Activated T-cell treated with anti-CD3 and anti-CD28 coated beads, Interleukin-2, amount 50 U/mL, for 24 hours (primary cell): Measurements from ENCODE around the gene SPRN.
A peak's percentile ranks its signal among the peaks of the same experiment; 100 is the strongest.
"Not testable (repeated sequence)": the region's sequence is repeated elsewhere in the genome, so short reads cannot be mapped to it uniquely, and the experiment has no call there.

Experiments used
- DNase-seq: peaks from one replicate; pipeline ENCODE4 v3.0.0-alpha.2; 2020
- H3K27ac Mint-ChIP-seq: 2 replicates; pipeline ENCODE4 v1.8.0; 2020; ENCODE audit warnings: mild to moderate bottlenecking, mixed read lengths
- H3K27me3 Mint-ChIP-seq: 2 replicates; pipeline ENCODE4 v1.8.0; 2020; ENCODE audit warnings: mixed read lengths
- H3K36me3 Mint-ChIP-seq: 2 replicates; pipeline ENCODE4 v1.8.0; 2020; ENCODE audit warnings: low read depth, mixed read lengths
- H3K4me1 Mint-ChIP-seq: 2 replicates; pipeline ENCODE4 v1.8.0; 2020; ENCODE audit warnings: low read depth, mixed read lengths
- H3K4me3 Mint-ChIP-seq: 2 replicates; pipeline ENCODE4 v1.8.0; 2020; ENCODE audit warnings: mild to moderate bottlenecking, moderate library complexity, mixed read lengths
- H3K9me3 Mint-ChIP-seq: 2 replicates; pipeline ENCODE4 v1.8.0; 2020; ENCODE audit warnings: mixed read lengths

SPRN gene

DNA sequence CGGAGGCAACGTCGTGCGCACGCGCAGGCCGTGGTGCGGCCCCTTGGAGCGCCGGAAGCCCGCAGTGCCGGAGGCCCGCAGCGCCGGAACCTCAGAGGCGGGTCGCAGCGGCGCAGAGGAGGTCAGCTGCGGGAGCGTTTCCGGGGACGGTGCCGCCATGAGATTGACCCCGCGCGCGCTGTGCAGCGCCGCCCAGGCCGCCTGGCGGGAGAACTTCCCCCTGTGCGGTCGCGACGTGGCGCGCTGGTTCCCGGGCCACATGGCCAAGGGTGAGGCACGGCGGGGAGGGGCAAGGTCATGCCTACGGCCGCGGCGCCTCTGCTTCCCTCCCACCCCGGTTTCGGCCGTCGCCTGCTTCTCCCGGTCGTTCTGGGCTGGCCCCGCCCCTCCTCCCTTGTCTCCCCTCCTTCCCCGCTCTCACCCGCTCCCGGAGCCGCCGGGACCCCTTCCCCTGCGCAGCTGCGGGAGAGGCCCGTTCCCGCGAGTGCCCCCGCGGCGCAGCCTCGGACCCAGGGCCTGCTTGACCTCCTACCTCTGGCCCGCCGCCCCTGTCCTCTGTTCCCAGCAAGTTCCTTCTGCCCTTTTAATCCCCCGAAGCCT lies 30.3 kb downstream of the SPRN start, which contains the start of gene MTG1:
Gene MTG1 (plus strand): TSS at position 94 of the 600 bp plus-strand sequence. CDS start 64 bp downstream, at position 158.
- Mint-ChIP-seq H3K4me1 (peaks cover 62% of the 10 kb centered on the region), H3K27me3 (no peaks in the 10 kb centered on the region), H3K9me3 (no peaks in the 10 kb centered on the region), H3K36me3 (peaks cover 47% of the 10 kb centered on the region), H3K4me3 (peak within 1 kb of the TSS; percentile 96), H3K27ac (peak within 1 kb of the TSS; percentile 97)
- DNase-seq, result peak; percentile 98

DNA sequence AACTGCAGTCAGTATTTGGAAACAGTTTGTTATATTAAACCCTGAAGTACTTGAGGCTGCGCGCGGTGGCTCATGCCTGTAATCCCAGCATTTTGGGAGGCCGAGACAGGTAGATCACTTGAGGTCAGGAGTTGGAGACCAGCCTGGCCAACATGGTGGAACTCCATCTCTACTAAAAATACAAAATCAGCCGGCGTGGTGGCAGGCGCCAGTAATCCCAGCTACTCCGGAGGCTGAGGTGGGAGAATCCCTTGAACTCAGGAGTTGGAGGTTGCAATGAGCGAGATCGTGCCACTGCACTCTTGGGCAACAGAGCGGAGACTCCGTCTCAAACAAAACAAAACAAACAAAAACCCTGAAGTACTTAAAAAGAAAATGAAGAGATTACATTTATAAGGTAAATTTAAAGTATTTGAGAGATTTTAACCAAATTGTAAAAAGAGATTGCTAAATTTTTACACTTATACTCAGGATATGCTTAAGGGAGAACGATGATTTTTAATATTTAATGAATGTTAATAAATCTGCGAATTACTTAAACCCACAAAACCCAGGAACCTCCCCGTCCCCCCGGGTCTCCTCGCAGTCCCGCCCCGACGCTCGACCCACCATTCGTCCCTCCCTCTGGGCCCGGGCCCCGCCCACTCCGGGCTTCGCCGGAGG lies 30.9 kb downstream of the SPRN start:
- Mint-ChIP-seq H3K27ac (peak overlapping the region; percentile 75), H3K4me1 (peaks cover 69% of the 10 kb centered on the region), H3K4me3 (peak overlapping the region; percentile 96), H3K9me3 (no peaks in the 10 kb centered on the region), H3K36me3 (peaks cover 40% of the 10 kb centered on the region), H3K27me3 (no peaks in the 10 kb centered on the region)
- no peak for DNase-seq

DNA sequence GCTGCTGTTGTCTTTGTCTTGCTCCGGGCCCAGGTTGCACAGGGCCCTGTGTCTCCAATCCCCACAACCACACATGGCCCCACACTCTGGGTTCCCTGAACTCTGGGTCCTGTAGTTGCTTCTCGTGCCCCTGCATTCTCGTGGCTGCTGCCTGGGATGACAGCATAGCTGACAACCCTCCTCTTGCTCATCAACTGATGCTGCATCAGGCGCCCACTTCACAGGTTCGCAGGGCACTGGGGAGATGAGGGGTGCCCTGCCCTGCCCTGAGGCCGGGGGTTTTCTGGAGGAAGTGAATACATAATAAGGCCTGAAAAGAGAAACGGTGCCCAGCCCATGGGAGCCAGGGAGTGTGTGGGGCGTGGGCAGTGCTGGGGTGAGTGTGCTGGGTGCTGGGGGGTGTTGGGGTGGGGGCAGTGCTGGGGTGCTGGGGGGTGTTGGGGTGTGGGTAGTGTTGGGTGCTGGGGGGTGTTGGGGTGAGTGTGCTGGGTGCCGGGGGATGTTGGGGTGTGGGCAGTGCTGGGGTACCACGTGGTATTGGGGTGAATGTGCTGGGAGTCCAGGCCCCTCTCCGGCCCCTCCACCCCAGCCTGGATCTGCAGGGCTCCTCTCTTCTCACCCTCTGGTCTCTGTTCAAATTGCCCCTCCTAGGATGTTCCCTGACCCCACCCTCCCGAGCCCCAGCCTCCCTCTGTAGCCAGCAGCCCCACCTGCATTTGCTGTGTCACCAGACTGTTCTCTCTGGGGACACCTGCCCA lies 32.5 kb downstream of the SPRN start:
- Mint-ChIP-seq H3K27me3 (no peaks in the 10 kb centered on the region), H3K4me1 (peaks cover 69% of the 10 kb centered on the region), H3K36me3 (peaks cover 25% of the 10 kb centered on the region), H3K27ac (peak overlapping the region; percentile 97), H3K4me3 (peak overlapping the region; percentile 12), H3K9me3 (no peaks in the 10 kb centered on the region)
- DNase-seq, result peak; percentile 48

DNA sequence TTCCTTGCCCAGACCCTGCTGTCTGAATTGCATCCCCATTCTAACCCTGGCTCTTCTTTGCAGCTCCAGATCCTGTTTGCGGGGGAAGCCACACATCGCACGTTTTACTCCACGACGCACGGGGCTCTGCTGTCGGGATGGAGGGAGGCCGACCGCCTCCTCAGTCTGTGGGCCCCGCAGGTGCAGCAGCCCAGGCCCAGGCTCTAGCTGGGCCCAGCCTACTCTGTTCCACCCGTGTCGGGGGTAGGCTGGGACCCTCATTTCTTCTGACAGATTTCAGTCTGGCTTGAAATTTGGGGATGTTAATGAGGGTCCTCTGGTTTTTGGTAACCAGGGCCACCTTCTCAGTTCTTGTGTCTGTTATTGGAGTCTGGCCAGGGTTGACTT lies 33.2 kb downstream of the SPRN start:
- Mint-ChIP-seq H3K36me3 (peaks cover 19% of the 10 kb centered on the region), H3K9me3 (no peaks in the 10 kb centered on the region), H3K4me1 (peaks cover 64% of the 10 kb centered on the region), H3K4me3 (peak overlapping the region; percentile 2), H3K27me3 (no peaks in the 10 kb centered on the region), H3K27ac (peak overlapping the region; percentile 97)
- DNase-seq, result no peak

DNA sequence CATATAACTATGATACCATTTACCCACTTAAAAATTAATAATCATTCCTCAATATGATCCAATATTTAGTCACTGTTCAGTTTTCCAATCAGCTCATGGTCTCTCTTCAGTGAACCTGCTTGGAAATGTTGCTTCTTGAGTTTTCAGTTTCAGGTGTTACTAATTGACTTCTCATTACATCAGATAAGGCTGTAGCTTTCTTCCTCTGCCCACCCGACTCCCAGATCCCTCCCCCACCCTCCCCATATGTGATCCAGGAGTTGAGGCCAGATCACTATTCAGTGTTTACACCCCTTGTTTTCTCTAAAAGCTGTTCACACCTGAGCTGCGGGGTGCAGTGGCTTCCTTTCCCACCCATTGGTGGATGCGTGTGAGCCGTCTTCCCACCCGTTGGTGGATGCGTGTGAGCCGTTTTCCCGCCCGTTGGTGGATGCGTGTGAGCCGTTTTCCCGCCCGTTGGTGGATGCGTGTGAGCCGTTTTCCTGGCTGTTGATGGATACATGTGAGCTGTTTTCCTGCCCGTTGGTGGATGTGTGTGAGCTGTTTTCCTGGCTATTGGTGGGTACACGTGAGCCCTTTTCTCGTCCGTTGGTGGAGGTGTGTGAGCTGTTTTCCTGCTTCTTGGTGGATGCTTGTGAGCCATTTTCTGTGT lies 33.7 kb downstream of the SPRN start:
- Mint-ChIP-seq H3K9me3 (no peaks in the 10 kb centered on the region), H3K36me3 (peaks cover 16% of the 10 kb centered on the region), H3K27ac (peak overlapping the region; percentile 97), H3K4me1 (peaks cover 58% of the 10 kb centered on the region), H3K27me3 (no peaks in the 10 kb centered on the region), H3K4me3 (peak overlapping the region; percentile 63)
- DNase-seq, result peak; percentile 46

DNA sequence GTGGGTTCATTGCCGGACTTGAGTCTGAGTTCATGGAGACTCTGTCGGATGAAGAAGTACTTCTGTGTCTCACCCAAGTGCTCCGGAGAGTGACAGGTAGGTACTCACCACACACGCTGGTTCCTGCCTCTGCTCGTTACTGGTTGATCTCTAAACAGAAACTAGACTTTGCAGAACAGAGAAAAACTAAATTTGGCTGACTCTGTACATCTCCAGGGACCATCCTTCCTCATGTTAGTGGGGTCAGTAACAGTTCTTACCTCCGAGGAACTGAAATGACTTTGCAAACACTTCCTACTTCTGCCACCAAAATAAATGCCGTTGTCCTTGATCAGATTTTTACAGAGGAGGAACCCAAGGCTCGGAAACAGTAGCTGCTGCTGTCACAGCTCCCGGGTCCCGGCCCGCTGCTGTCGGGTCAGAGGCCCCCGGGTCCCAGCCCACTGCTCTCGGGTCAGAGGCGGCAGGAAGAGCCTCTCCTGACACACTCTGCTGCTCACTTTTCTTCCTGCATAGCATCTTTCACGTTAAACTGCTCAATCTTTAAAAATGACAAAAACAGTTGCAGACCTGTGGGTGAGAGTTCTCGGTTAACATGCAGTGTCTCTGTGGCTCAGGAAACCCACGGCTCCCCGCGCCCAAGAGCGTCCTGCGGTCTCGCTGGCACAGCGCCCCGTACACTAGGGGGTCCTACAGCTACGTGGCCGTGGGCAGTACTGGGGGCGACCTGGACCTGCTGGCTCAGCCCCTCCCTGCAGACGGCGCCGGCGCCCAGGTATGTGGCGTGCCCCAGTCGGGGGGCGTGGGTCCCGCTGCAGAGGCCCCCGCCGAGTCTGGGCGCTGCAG lies 35.2 kb downstream of the SPRN start:
- Mint-ChIP-seq H3K27me3 (no peaks in the 10 kb centered on the region), H3K4me3 (peak overlapping the region; percentile 80), H3K27ac (peak overlapping the region; percentile 93), H3K9me3 (no peaks in the 10 kb centered on the region), H3K4me1 (peaks cover 48% of the 10 kb centered on the region), H3K36me3 (peaks cover 7% of the 10 kb centered on the region)
- DNase-seq, result peak; percentile 63

DNA sequence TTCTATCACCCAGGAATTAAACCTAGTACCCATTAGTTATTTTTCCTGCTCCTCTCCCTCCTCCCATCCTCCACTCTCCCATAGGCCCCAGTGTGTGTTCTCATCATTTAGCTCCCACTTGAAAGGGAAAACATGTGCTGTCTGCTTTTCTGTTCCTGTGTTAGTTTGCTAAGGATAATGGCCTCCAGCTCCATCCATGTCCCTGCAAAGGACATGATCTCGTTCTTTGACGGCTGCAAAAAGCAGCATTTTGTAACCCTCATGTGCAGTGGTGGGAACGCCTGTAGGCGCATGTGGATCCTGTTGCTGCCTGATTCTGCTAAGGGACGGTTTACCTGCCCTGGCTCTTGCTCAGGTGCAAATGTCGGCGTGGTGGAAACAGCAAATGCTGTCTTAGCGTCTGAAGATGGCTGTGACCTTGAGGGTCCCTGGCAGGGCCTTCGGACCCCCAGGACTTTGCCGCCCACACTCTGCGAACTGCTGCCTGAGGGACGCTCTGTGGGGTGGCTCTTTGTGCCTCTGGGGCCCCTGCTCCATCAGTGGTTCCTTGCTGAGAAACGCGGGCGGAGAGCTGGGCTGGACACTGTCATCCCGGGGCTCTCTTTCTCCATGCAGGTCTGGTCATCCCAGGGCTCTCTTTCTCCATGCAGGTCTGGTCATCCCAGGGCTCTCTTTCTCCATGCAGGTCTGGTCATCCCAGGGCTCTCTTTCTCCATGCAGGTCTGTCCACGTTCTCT lies 36.0 kb downstream of the SPRN start:
- Mint-ChIP-seq H3K27ac (peak overlapping the region; percentile 93), H3K36me3 (peaks cover 8% of the 10 kb centered on the region), H3K27me3 (no peaks in the 10 kb centered on the region), H3K9me3 (no peaks in the 10 kb centered on the region), H3K4me3 (peak overlapping the region; percentile 80), H3K4me1 (peaks cover 45% of the 10 kb centered on the region)
- peak; percentile 22 for DNase-seq

DNA sequence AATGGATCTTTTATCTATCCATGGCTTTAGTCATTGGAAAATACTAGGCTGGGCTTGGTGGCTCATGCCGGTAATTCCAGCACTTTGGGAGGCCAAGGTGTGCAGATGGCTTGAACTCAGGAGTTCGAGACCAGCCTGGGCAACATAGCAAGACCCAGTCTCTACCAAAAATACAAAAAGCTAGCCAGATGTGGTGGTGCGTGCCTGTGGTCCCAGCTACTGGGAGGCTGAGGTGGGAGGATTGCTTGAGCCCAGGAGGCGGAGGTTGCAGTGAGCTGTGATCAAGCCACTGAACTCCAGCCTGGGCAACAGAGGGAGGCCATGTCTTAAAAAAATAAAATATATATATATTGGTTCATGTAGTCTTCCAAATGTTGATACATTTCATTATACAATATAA lies 37.5 kb downstream of the SPRN start:
- H3K27me3 Mint-ChIP-seq, H3K27ac Mint-ChIP-seq, H3K36me3 Mint-ChIP-seq, H3K9me3 Mint-ChIP-seq, H3K4me3 Mint-ChIP-seq: not testable (repeated sequence)
- peaks cover 39% of the 10 kb centered on the region for H3K4me1 Mint-ChIP-seq
- peak; percentile 14 for DNase-seq

DNA sequence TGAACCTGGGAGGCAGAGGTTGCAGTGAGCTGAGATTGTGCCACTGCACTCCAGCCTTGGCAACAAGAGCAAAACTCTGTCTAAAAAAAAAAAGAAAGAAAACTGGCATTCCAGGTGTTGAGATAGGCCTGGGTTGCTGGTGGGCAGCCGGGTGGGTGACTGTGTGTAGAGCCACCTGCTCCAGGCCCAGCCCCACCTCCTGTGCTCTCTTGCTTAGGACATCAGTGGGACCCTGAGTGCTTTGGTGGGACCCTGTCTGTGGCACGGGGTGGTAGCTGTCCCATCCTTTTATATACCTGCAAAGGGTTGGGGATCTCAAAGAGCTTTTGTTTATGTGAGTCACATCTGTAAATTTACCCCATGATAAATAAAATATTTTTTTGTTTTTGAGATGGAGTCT lies 39.2 kb downstream of the SPRN start:
- DNase-seq, result no peak
- Mint-ChIP-seq H3K27ac (no peak overlapping the region), H3K4me1 (peaks cover 24% of the 10 kb centered on the region), H3K4me3 (no peak overlapping the region), H3K9me3 (no peaks in the 10 kb centered on the region), H3K27me3 (no peaks in the 10 kb centered on the region), H3K36me3 (peaks cover 8% of the 10 kb centered on the region)

DNA sequence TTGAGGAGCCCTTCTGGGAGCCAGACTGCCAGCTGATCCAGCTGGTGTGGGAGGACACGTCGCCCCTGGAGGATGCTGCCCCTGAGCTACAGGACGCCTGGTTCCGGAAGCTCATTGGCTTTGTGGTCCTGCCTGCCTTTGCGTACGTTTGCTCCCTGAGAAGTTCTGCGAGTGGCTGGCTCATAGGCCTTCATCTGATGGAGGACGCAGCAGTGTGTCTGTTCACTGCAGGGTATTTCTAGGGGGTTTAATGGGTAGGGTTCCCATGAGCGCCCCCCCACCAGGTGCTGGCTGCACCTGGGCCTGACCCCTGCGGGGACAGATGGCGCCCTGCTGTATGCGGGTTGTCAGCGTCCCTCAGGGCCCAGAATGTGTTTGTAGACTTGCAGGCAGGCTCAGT lies 40.4 kb downstream of the SPRN start:
- Mint-ChIP-seq H3K9me3 (no peaks in the 10 kb centered on the region), H3K4me1 (peaks cover 16% of the 10 kb centered on the region), H3K27ac (no peak overlapping the region), H3K4me3 (no peak overlapping the region), H3K36me3 (peaks cover 8% of the 10 kb centered on the region), H3K27me3 (no peaks in the 10 kb centered on the region)
- DNase-seq, result no peak

DNA sequence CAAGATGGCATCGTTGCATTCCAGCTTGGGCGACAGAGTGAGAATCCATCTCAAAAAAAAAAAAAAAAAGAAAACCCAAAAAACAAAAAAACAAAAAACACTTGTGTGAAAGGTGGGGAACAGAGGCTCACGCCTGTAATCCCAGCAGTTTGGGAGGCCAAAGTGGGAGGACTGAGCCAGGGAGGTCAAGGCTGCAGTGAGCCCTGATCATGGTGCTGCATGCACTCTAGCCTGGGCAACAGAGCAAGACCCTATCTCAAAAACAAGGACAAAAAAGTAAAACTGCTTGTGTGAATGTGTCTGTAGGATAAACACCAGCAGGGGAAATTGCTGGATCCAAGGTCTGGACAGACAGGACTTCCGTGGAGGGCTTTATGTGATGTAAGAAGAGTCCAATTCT lies 40.9 kb downstream of the SPRN start:
- H3K9me3 Mint-ChIP-seq, result no peaks in the 10 kb centered on the region
- H3K27ac Mint-ChIP-seq, result no peak overlapping the region
- DNase-seq, result no peak
- H3K36me3 Mint-ChIP-seq, result peaks cover 8% of the 10 kb centered on the region
- H3K27me3 Mint-ChIP-seq, result no peaks in the 10 kb centered on the region
- peaks cover 11% of the 10 kb centered on the region for H3K4me1 Mint-ChIP-seq
- H3K4me3 Mint-ChIP-seq, result no peak overlapping the region

DNA sequence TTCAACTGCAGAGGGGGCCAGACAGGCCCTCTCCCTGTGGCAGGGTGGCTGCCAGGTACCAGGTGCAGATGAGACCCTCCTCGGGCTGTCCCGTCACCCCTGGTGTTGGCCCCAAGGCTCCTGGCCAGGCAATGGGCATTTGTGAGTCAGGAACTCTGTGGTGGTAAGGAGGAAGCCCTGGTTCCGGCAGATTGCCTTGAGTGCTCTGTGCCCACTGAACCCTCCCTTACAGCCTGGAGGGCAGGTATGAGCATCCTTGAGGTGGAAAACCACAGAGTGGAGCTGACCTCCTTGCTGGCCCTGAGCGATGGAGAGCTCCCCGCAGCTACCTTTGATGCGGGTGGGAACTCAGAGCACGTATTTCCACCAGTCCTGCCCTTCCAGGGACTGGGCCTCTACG lies 43.4 kb downstream of the SPRN start:
- Mint-ChIP-seq H3K36me3 (peaks cover 6% of the 10 kb centered on the region), H3K4me1 (peaks cover 7% of the 10 kb centered on the region), H3K9me3 (no peaks in the 10 kb centered on the region), H3K4me3 (no peak overlapping the region), H3K27ac (no peak overlapping the region), H3K27me3 (no peaks in the 10 kb centered on the region)
- no peak for DNase-seq

DNA sequence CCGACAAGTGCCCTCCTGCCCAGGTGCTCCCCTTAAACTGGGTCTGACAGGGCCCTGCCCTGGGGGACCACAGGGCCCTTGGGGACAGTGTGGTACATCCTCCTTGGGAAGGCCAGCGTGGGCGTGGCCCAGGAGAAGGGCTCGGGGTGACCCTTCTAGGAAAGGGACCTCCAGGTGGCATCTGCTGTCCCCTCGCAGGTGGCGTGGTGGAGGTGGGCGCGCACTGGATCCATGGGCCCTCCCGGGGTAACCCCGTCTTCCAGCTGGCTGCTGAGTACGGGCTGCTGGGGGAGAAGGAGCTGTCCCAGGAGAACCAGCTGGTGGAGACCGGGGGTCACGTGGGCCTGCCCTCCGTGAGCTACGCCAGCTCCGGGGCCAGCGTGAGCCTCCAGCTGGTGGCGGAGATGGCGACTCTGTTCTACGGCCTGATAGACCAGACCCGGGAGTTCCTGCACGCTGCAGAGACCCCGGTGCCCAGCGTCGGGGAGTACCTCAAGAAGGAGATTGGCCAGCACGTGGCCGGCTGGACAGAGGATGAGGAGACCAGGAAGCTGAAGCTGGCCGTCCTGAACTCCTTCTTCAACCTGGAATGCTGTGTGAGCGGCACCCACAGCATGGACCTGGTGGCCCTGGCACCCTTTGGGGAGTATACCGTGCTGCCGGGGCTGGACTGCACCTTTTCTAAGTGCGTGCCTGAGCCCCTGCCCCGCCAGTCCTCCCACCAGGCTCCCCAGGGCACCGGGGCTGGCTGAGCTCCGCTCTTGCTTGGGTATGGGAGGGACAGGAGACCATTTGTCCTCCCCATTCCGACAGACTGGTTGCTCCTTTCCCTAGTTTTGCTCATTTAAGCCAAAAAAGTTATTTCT lies 44.4 kb downstream of the SPRN start:
- H3K36me3 Mint-ChIP-seq, result peaks cover 6% of the 10 kb centered on the region

More for the DNA sequence above, 44.4 kb downstream of the SPRN start:
- peak; percentile 50 for DNase-seq
- Mint-ChIP-seq H3K4me3 (peak overlapping the region; percentile 63), H3K27ac (no peak overlapping the region), H3K9me3 (no peaks in the 10 kb centered on the region), H3K27me3 (no peaks in the 10 kb centered on the region), H3K4me1 (peaks cover 7% of the 10 kb centered on the region)
